Body of pancreas (tissue), 4 donors: ENCODE measurements around the gene ITGB6. TPM values are rescaled to one million over a fixed set of nuclear protein-coding genes. Genes with fewer than 3 reads are reported as not detected.
A peak's percentile ranks its signal among the peaks of the same experiment; 100 is the strongest.
"Not testable (repeated sequence)": the region's sequence is repeated elsewhere in the genome, so short reads cannot be mapped to it uniquely, and the experiment has no call there.

ENCODE experiments used
- ATAC-seq: fragments of 150-250 bp; one replicate; pipeline ENCODE4 v1.9.1; 2016
- DNase-seq, 4 donors: peaks; one replicate each; pipeline ENCODE4 v3.0.0-alpha.2; 2019
- H3K27ac ChIP-seq, 4 donors: fragments of 200-600 bp; sonication (generic); 1 replicate in 3 of 4; 2 replicates in 1 of 4; pipeline versions ENCODE4 v1.5.1 to v1.6.1; 2016 to 2019; ENCODE audit warnings: mild to moderate bottlenecking in 1 of 4, mixed read lengths in 1 of 4, moderate library complexity in 1 of 4
- H3K27me3 ChIP-seq, 2 donors: fragments of 200-600 bp; sonication (generic); one replicate each; pipeline ENCODE4 v1.6.0; 2016; ENCODE audit warnings: mild to moderate bottlenecking in 1 of 2
- H3K36me3 ChIP-seq, 2 donors: fragments of 200-600 bp; sonication (generic); replicated peaks in 1 of 2; 2 replicates each; pipeline ENCODE4 v1.5.1; 2016; ENCODE audit warnings: low read depth in 2 of 2; ENCODE audit not compliant: insufficient read depth in 1 of 2
- H3K4me1 ChIP-seq: fragments of 200-600 bp; sonication (generic); one replicate; pipeline ENCODE4 v1.6.0; 2016
- H3K4me3 ChIP-seq, 2 donors: fragments of 200-600 bp; sonication (generic); 1 replicate in 1 of 2; 2 replicates in 1 of 2; pipeline ENCODE4 v1.5.1; 2016 to 2019
- H3K9me3 ChIP-seq, 3 donors: fragments of 200-600 bp; sonication (generic); 1 replicate in 2 of 3; 2 replicates in 1 of 3; pipeline ENCODE4 v1.5.1; 2016
- POLR2A ChIP-seq, 3 donors: fragments of 450-650 bp; IDR thresholded peaks; one replicate each; pipeline ENCODE4 v1.6.1; 2016; ENCODE audit warnings: antibody characterized with exemption in 3 of 3, mild to moderate bottlenecking in 2 of 3
- WGBS, 2 donors: methylation state at CpG; one replicate each; pipeline ENCODE4 v1.1.5; 2017; 5-methylcytosine and 5-hydroxymethylcytosine counted together
- intact Hi-C: fragments of 100-400 bp; cut with DNase I; formaldehyde crosslinking; loops from one replicate; pipeline ENCODE4 v1.15.1; 2023
- total RNA-seq, 2 donors: library from RNA; depleted of rRNA; stranded (reverse); fragments of >200 nt; gene quantifications; one replicate each; pipeline ENCODE4 v1.1.0, GENCODE V29; 2016
- TF ChIP-seq, protein P1 (sequence below), 7 experiments: fragments of 450-650 bp in 4 of 7; fragments of 200-600 bp in 3 of 7; sonication (generic) in 3 of 7; IDR thresholded peaks; one replicate each; pipeline ENCODE4 v1.5.1; 2016 to 2019; ENCODE audit warnings: antibody characterized with exemption in 7 of 7

The ITGB6 gene
- total RNA-seq, 2 donors from 2014 or later = 5.3 to 9.9 TPM

DNA sequence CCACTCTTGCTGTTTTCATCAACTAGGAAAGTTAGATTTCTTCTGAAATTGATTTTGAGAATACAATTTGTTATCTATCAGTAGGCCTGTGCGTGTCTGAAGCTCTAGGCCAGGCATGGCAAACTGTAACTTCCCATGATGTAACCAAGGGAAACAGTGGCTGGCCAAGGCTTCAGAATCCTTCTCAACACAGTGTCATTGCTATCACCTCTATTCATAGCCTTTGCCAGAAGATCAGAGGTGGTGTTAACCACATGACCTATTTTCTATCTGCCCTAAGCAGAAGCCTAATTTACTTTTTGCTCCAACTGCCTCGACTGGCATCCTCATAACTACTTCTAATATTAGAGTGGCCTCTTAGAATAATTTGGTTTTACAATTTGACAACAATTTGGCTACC is 2.5 kb downstream of the ITGB6 start:
- no peaks in the 10 kb centered on the region for H3K27me3 ChIP-seq
- no peak overlapping the region for H3K27ac ChIP-seq
- intact Hi-C loops = no loop called here
- no peaks in the 10 kb centered on the region for H3K9me3 ChIP-seq
- TF ChIP-seq, protein P1, sequence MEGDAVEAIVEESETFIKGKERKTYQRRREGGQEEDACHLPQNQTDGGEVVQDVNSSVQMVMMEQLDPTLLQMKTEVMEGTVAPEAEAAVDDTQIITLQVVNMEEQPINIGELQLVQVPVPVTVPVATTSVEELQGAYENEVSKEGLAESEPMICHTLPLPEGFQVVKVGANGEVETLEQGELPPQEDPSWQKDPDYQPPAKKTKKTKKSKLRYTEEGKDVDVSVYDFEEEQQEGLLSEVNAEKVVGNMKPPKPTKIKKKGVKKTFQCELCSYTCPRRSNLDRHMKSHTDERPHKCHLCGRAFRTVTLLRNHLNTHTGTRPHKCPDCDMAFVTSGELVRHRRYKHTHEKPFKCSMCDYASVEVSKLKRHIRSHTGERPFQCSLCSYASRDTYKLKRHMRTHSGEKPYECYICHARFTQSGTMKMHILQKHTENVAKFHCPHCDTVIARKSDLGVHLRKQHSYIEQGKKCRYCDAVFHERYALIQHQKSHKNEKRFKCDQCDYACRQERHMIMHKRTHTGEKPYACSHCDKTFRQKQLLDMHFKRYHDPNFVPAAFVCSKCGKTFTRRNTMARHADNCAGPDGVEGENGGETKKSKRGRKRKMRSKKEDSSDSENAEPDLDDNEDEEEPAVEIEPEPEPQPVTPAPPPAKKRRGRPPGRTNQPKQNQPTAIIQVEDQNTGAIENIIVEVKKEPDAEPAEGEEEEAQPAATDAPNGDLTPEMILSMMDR (IDR thresholded peaks at IDR 0.05) = no peak
- TF ChIP-seq POLR2A (IDR thresholded peaks at IDR 0.05) = no peak
- H3K4me1 ChIP-seq = no peaks in the 10 kb centered on the region
- DNase-seq = no peak
- no peak overlapping the region for H3K4me3 ChIP-seq
- ATAC-seq = no peak
- WGBS, 2 donors = 79 to 90% methylated on average over 2 of the region's 2 CpGs
- no peaks in the 10 kb centered on the region for H3K36me3 ChIP-seq

GRCh38 chr2:160194946-160195345 is 5.1 kb downstream of the ITGB6 start:
- Histone ChIP-seq H3K9me3 (no peaks in the 10 kb centered on the region), H3K36me3 (no peaks in the 10 kb centered on the region), H3K4me1 (no peaks in the 10 kb centered on the region), H3K4me3 (no peak overlapping the region), H3K27ac (no peak overlapping the region), H3K27me3 (no peaks in the 10 kb centered on the region)
- ATAC-seq (no peak), DNase-seq (no peak)
- 74 to 87% methylated on average over 4 to 5 of the region's 5 CpGs for WGBS, 2 donors
- intact Hi-C loops = no loop called here
- no peak for TF ChIP-seq POLR2A (IDR thresholded peaks at IDR 0.05)

DNA sequence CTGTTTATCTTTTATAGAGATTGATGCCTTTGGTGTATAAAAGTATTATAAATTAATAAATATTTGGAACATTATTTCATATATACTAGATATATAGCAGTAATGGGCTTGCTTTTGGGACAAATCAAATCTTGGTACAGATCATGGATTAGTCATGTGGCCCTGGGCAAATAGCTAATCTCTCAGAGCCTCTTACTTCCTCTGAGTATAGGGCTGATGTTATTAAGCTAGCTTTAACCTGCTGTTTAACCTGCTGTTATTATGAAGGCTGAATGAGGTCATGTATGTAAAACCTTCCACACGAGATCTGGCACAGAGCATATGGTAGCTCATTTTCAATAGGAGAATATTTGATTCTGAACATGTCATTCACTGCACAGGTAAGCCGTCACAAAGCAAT is 5.7 kb downstream of the ITGB6 start:
- no peak overlapping the region for H3K4me3 ChIP-seq
- H3K4me1 ChIP-seq = no peaks in the 10 kb centered on the region
- no peak overlapping the region for H3K27ac ChIP-seq
- intact Hi-C loops = no loop called here
- 81 to 83% methylated on average over 2 of the region's 2 CpGs for WGBS, 2 donors
- no peaks in the 10 kb centered on the region for H3K27me3 ChIP-seq
- no peaks in the 10 kb centered on the region for H3K9me3 ChIP-seq
- no peak for TF ChIP-seq POLR2A (IDR thresholded peaks at IDR 0.05)
- no peak for DNase-seq
- ATAC-seq = no peak
- H3K36me3 ChIP-seq = no peaks in the 10 kb centered on the region

DNA sequence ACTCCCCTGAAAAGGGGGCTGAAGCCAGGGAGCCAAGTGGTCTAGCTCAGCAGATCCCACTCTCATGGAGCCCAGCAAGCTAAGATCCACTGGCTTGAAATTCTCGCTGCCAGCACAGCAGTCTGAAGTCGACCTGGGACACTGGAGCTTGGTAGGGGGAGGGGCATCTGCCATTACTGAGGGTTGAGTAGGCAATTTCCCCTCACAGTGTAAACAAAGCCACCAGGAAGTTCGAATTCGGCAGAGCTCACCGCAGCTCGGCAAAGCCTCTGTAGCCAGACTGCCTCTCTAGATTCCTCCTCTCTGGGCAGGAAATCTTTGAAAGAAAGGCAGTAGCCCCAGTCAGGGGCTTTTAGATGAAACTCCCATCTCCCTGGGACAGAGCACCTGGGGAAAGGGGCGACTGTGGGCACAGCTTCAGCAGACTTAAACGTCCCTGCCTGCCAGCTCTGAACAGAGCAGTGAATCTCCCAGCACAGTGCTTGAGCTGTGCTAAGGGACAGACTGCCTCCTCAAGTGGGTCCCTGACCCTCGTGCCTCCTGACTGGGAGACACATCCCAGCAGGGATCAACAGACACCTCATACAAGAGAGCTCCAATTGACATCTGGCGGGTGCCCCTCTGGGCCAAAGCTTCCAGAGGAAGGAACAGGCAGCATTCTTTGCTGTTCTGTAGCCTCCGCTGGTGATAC is 18.8 kb downstream of the ITGB6 start:
- 42 to 51% methylated on average over 6 to 11 of the region's 11 CpGs for WGBS, 2 donors
- H3K27me3 ChIP-seq, intact Hi-C loops, H3K4me1 ChIP-seq, H3K4me3 ChIP-seq, H3K9me3 ChIP-seq, H3K36me3 ChIP-seq: not testable (repeated sequence)
- ATAC-seq = peak; percentile 79
- H3K27ac ChIP-seq = peak overlapping the region in 2 of 4 donors; percentile 58 to 76
- DNase-seq = peak; percentile 24 to 68 (median 49)
- peak in 2 of 3 donors; percentile 19 to 24 for TF ChIP-seq POLR2A (IDR thresholded peaks at IDR 0.05)

DNA sequence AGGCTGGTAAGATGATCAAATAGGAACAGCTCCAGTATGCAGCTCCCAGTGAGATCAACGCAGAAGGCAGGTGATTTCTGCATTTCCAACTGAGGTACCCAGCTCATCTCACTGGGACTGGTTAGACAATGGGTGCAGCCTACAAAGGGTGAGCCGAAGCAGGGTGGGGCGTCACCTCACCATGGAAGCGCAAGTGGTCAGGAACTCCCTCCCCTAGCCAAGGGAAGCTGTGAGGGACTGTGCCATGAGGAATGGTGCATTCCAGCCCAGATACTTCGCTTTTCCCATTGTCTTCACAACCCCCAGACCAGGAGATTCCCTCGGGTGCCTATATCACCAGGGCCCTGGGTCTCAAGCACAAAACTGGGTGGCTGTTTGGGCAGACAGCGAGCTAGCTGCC is 19.4 kb downstream of the ITGB6 start:
- ATAC-seq = peak; percentile 12
- WGBS, 2 donors = 74% methylated on average over 3 to 7 of the region's 7 CpGs
- H3K9me3 ChIP-seq, H3K36me3 ChIP-seq, DNase-seq, intact Hi-C loops, H3K4me1 ChIP-seq, H3K4me3 ChIP-seq, H3K27me3 ChIP-seq: not testable (repeated sequence)
- H3K27ac ChIP-seq = peak overlapping the region in 2 of 4 donors; percentile 58 to 76

- ATAC-seq = no peak
- Histone ChIP-seq H3K4me1 (peaks cover 5% of the 10 kb centered on the region), H3K36me3 (no peaks in the 10 kb centered on the region), H3K4me3 (no peak overlapping the region), H3K27ac (no peak overlapping the region), H3K27me3 (no peaks in the 10 kb centered on the region), H3K9me3 (no peaks in the 10 kb centered on the region)
- intact Hi-C loops = no loop called here
- DNase-seq = no peak
- TF ChIP-seq, protein P1 (IDR thresholded peaks at IDR 0.05) = no peak
- TF ChIP-seq POLR2A (IDR thresholded peaks at IDR 0.05) = no peak
Measured at GRCh38 chr2:160180172-160180571, 19.9 kb downstream of the ITGB6 start.
